ENCODE data around the gene NOP53. TPM values are rescaled to one million over a fixed set of nuclear protein-coding genes. Genes with fewer than 3 reads are reported as not detected.
A peak's percentile ranks its signal among the peaks of the same experiment; 100 is the strongest.

Gene NOP53
- total and polyA plus RNA-seq, 9 of the 15 experiments (the other 6 are each of a cell fraction or from before 2014, with no cell fraction given): 6.5 to 274 (median 145) TPM

- TF ChIP-seq TRIM25 (IDR thresholded peaks at IDR 0.05; ENCODE audit: borderline replicate concordance) (no peak), SUPT5H (IDR thresholded peaks at IDR 0.05) (peak; percentile 54; the same call in 1 of the 2 replicates), KLF13 (tag; IDR thresholded peaks at IDR 0.05; ENCODE audit: borderline replicate concordance, low read depth) (no peak), POLR2A (conservative IDR thresholded peaks at IDR 0.05) (0 out of 2 replicates have a peak, but pooled peaks have one; percentile 60), L3MBTL2 (IDR thresholded peaks at IDR 0.05) (no peak), SIN3A (IDR thresholded peaks at IDR 0.05; ENCODE audit: borderline replicate concordance in 2 of 2, control insufficient read depth in 1 of 2, low read depth in 2 of 2, low read length in 2 of 2) (no peak), USF1 (CRISPR knock-in tag; IDR thresholded peaks at IDR 0.05) (no peak), ZNF253 (CRISPR knock-in tag; conservative IDR thresholded peaks at IDR 0.05) (no peak), NR2C1 (IDR thresholded peaks at IDR 0.05) (peak; percentile 74), NR2C1 (tag; IDR thresholded peaks at IDR 0.05) (peak; percentile 77), ATF1 (CRISPR knock-in tag; IDR thresholded peaks at IDR 0.05) (no peak), ATF1 (tag; IDR thresholded peaks at IDR 0.05) (no peak), CTBP1 (IDR thresholded peaks at IDR 0.05; ENCODE audit: borderline replicate concordance) (no peak)
- TF ChIP-seq, protein P1, sequence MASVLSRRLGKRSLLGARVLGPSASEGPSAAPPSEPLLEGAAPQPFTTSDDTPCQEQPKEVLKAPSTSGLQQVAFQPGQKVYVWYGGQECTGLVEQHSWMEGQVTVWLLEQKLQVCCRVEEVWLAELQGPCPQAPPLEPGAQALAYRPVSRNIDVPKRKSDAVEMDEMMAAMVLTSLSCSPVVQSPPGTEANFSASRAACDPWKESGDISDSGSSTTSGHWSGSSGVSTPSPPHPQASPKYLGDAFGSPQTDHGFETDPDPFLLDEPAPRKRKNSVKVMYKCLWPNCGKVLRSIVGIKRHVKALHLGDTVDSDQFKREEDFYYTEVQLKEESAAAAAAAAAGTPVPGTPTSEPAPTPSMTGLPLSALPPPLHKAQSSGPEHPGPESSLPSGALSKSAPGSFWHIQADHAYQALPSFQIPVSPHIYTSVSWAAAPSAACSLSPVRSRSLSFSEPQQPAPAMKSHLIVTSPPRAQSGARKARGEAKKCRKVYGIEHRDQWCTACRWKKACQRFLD (CRISPR knock-in tag; IDR thresholded peaks at IDR 0.05): no peak
Measured at GRCh38 chr19:47757617-47758442, 12.5 kb downstream of the NOP53 start (continued).
